Large intestine (tissue), 3 donors: ENCODE results near the gene TTYH3. TPM values are rescaled to one million over a fixed set of nuclear protein-coding genes. Genes with fewer than 3 reads are reported as not detected.
"Not testable (repeated sequence)": the region's sequence is repeated elsewhere in the genome, so short reads cannot be mapped to it uniquely, and the experiment has no call there.

Experiments
- DNase-seq, 2 donors: peaks; one replicate each; pipeline versions ENCODE4 v3.0.0 to v3.0.0-alpha.2; 2013
- H3K27ac ChIP-seq: one replicate; pipeline ENCODE4 v1.5.1; 2013; ENCODE audit warnings: low read length
- H3K27me3 ChIP-seq: 2 replicates; pipeline ENCODE4 v1.6.1; 2013; ENCODE audit warnings: low read length; ENCODE audit not compliant: control insufficient read depth, insufficient read depth
- H3K36me3 ChIP-seq: 2 replicates; pipeline ENCODE4 v1.6.1; 2013; ENCODE audit warnings: low read length; ENCODE audit not compliant: control insufficient read depth, insufficient read depth
- H3K4me1 ChIP-seq: one replicate; pipeline ENCODE4 v1.6.1; 2013; ENCODE audit warnings: low read length; ENCODE audit not compliant: control insufficient read depth, insufficient read depth
- H3K4me3 ChIP-seq: one replicate; pipeline ENCODE4 v1.5.1; 2013; ENCODE audit warnings: low read length
- H3K9me3 ChIP-seq: one replicate; pipeline ENCODE4 v1.6.1; 2013; ENCODE audit warnings: mild to moderate bottlenecking, low read depth, low read length, moderate library complexity; ENCODE audit not compliant: control insufficient read depth
- WGBS: methylation state at CpG from one replicate; pipeline ENCODE4 v1.1.5; 2013; ENCODE audit warnings: low lambda C conversion rate; ENCODE audit not compliant: insufficient coverage; 5-methylcytosine and 5-hydroxymethylcytosine counted together
- polyA plus RNA-seq: library from polyadenylated mRNA; unstranded; fragments of 120-200 nt; gene quantifications from one replicate; pipeline ENCODE4 v1.2.1, GENCODE V29; 2013

Gene TTYH3
- polyA plus RNA-seq, 1 donor = 152 TPM

GRCh38 chr7:2689343-2689847 lies 57.6 kb downstream of the TTYH3 start:
- Histone ChIP-seq H3K9me3 (peaks cover 2% of the 10 kb centered on the region), H3K4me1 (peaks cover 5% of the 10 kb centered on the region), H3K4me3 (no peak overlapping the region), H3K36me3 (no peaks in the 10 kb centered on the region), H3K27me3 (peaks cover 43% of the 10 kb centered on the region), H3K27ac (no peak overlapping the region)
- DNase-seq = no peak
- no CpG with 5 or more reads among the region's 16 CpGs for WGBS

DNA sequence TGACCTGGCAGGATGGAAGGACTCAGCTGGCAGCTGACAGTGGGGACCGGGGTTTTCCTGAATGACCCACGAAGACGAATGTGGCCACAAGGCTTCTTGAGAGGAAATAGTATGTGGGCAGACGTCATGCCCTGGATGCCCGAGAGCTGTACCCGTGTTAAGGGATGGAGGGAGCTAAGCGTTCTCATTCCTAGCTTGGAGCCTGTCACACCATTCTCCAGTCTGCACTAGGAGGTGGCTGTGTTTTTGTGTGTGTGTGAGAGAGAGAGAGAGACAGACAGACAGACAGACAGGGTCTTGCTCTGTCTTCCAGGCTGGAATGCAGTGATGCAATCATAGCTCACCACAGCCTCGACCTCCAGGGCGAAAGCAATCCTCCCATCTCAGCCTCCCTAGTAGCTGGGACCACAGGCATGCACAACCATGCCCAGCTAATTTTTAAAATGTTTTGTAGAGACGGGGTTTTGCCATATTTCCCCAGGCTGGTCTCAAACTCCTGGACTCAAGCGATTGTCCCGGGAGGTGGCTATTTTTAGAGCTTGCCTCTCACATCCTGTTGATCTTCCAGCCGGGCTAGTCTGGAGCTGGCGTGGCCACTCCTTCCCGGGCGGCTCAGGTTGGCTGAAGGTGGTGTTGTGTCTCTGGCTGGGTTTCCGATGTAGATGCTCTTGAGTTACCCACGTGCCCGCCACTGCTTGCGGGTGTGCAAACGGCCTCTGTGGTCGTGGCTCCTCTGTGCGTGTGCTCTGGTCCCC lies 58.3 kb downstream of the TTYH3 start:
- Histone ChIP-seq H3K9me3 (peaks cover 2% of the 10 kb centered on the region), H3K27me3 (peaks cover 43% of the 10 kb centered on the region), H3K4me1 (peaks cover 5% of the 10 kb centered on the region), H3K36me3 (no peaks in the 10 kb centered on the region), H3K27ac (no peak overlapping the region), H3K4me3 (no peak overlapping the region)
- WGBS = 100% methylated on average over 1 of the region's 23 CpGs
- DNase-seq = no peak

GRCh38 chr7:2691011-2691707 lies 59.4 kb downstream of the TTYH3 start:
- WGBS = no CpG with 5 or more reads among the region's 18 CpGs
- no peaks in the 10 kb centered on the region for H3K36me3 ChIP-seq
- peaks cover 2% of the 10 kb centered on the region for H3K9me3 ChIP-seq
- H3K27ac ChIP-seq = no peak overlapping the region
- no peak overlapping the region for H3K4me3 ChIP-seq
- no peak for DNase-seq
- H3K27me3 ChIP-seq = peaks cover 38% of the 10 kb centered on the region
- peaks cover 5% of the 10 kb centered on the region for H3K4me1 ChIP-seq

GRCh38 chr7:2691932-2692439 lies 60.2 kb downstream of the TTYH3 start:
- DNase-seq, H3K4me3 ChIP-seq, H3K36me3 ChIP-seq, H3K27ac ChIP-seq, H3K9me3 ChIP-seq, H3K4me1 ChIP-seq: not testable (repeated sequence)
- peaks cover 33% of the 10 kb centered on the region for H3K27me3 ChIP-seq
- WGBS = no CpG with 5 or more reads among the region's 23 CpGs

DNA sequence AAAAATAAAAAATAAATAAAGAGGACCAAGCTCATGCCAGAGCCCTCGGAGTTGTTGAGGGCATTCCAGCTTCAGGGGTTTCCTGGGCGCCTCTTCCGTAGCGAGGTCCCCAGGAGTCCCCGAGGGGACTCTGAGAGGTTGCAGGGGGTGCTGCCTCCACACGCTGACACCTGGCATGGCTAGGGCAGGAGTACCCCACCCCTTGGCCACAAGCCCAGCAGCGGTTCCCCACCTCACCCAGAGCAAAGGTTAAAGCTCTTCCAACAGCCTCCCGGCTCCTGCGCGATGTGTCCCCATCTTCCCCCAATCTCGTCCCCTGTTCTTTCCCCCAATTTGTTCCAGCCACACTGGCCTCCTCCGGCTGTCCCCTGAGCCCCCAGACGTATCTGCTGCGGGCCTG lies 60.8 kb downstream of the TTYH3 start:
- WGBS = no CpG with 5 or more reads among the region's 14 CpGs
- H3K36me3 ChIP-seq = no peaks in the 10 kb centered on the region
- peaks cover 27% of the 10 kb centered on the region for H3K27me3 ChIP-seq
- no peaks in the 10 kb centered on the region for H3K9me3 ChIP-seq
- no peak overlapping the region for H3K27ac ChIP-seq
- no peak for DNase-seq
- H3K4me1 ChIP-seq = peaks cover 4% of the 10 kb centered on the region
- H3K4me3 ChIP-seq = no peak overlapping the region

- H3K27ac ChIP-seq, H3K9me3 ChIP-seq, H3K4me3 ChIP-seq, H3K36me3 ChIP-seq, DNase-seq, H3K4me1 ChIP-seq: not testable (repeated sequence)
- H3K27me3 ChIP-seq = peaks cover 21% of the 10 kb centered on the region
- WGBS = 100% methylated on average over 2 of the region's 19 CpGs
Observed at GRCh38 chr7:2693420-2694121, 61.8 kb downstream of the TTYH3 start.

GRCh38 chr7:2694122-2694436 lies 62.3 kb downstream of the TTYH3 start:
- not testable (repeated sequence) for H3K36me3 ChIP-seq, H3K27ac ChIP-seq, H3K4me3 ChIP-seq, H3K4me1 ChIP-seq, H3K9me3 ChIP-seq, DNase-seq
- no CpG with 5 or more reads among the region's 8 CpGs for WGBS
- peaks cover 15% of the 10 kb centered on the region for H3K27me3 ChIP-seq

DNA sequence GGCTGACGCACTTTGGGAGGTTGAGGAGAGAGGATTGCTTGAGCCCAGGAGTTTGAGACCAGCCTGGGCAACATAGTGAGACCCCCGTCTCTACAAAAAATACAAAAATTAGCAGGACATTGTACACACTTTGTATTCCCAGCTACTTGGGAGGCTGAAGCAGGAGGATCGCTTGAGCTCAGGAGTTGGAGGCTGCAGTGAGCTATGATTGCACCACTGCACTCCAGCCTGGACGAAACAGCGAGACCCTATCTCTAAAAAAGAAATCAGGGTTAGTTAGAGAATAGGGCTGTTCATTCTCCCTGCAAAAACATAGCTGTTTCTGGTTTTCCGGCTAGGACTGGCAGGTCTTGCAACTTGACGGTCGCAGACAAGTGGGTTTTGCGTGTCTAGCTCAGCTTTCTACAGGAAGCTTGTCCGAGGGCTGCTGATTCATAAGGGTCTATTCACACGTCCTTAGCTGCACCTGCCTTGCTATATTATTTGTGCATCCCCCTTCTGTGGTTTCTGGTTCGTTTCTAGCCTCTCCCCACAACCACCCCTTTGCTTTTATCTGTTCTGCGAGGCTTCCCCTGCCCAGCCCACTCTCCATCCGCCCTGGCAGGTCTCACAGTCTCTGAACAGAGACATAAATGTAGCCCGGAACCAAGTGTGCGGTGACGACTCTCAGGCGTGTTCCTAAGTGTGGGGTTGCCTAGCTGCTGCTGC lies 66.9 kb downstream of the TTYH3 start:
- 40% methylated on average over 2 of the region's 18 CpGs for WGBS
- Histone ChIP-seq H3K9me3 (peaks cover 3% of the 10 kb centered on the region), H3K27ac (no peak overlapping the region), H3K27me3 (no peaks in the 10 kb centered on the region), H3K4me3 (no peak overlapping the region), H3K4me1 (no peaks in the 10 kb centered on the region), H3K36me3 (no peaks in the 10 kb centered on the region)
- no peak for DNase-seq

DNA sequence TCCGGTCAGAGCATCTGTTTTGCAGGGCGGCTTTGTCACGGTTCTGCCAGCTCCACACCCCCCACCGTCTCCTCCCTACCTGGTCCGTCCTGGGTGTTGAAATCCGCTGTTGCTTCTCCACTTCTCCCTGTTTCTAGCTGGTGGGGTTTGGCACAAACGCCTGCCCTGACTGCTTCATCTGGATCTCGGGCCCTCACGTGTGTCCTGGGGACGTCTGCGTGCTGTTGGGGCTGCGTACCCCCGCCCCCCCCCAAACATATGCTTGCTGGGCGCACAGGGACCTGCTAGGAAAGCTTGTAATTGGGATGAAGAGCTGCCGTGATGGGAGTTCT lies 67.5 kb downstream of the TTYH3 start:
- WGBS = no CpG with 5 or more reads among the region's 15 CpGs
- Histone ChIP-seq H3K9me3 (peaks cover 3% of the 10 kb centered on the region), H3K4me3 (no peak overlapping the region), H3K36me3 (no peaks in the 10 kb centered on the region), H3K27me3 (no peaks in the 10 kb centered on the region), H3K4me1 (no peaks in the 10 kb centered on the region), H3K27ac (no peak overlapping the region)
- DNase-seq = no peak
